ENCODE measurements around the gene IGSF21.

- TF ChIP-seq, protein P1, sequence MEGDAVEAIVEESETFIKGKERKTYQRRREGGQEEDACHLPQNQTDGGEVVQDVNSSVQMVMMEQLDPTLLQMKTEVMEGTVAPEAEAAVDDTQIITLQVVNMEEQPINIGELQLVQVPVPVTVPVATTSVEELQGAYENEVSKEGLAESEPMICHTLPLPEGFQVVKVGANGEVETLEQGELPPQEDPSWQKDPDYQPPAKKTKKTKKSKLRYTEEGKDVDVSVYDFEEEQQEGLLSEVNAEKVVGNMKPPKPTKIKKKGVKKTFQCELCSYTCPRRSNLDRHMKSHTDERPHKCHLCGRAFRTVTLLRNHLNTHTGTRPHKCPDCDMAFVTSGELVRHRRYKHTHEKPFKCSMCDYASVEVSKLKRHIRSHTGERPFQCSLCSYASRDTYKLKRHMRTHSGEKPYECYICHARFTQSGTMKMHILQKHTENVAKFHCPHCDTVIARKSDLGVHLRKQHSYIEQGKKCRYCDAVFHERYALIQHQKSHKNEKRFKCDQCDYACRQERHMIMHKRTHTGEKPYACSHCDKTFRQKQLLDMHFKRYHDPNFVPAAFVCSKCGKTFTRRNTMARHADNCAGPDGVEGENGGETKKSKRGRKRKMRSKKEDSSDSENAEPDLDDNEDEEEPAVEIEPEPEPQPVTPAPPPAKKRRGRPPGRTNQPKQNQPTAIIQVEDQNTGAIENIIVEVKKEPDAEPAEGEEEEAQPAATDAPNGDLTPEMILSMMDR (IDR thresholded peaks at IDR 0.05) = no peak
- TF ChIP-seq POLR2A (IDR thresholded peaks at IDR 0.05) = no peak
Observed at GRCh38 chr1:18093646-18094045, 14.0 kb upstream of the IGSF21 start.

Measured in prostate gland (tissue), 2 donors.